H1 (cell line): ENCODE results near the gene BSCL2. TPM values are rescaled to one million over a fixed set of nuclear protein-coding genes. Genes with fewer than 3 reads are reported as not detected.

Source experiments
- CTCF ChIA-PET: fragments of 300-600 bp; sonication (Branson Sonifier 250); formaldehyde crosslinking; loops from one replicate; lab custom pipeline; 2021; ENCODE audit not compliant: partially characterized antibody; lab: Charles Lee
- POLR2A ChIA-PET: fragments of 300-600 bp; sonication (Branson Sonifier 250); formaldehyde crosslinking; loops from one replicate; lab custom pipeline; 2021; ENCODE audit warnings: inconsistent platforms; ENCODE audit not compliant: partially characterized antibody; lab: Charles Lee
- DNase-seq, 2 experiments: peaks; one replicate each; pipeline versions ENCODE4 v3.0.0 to v3.0.0-alpha.2; 2010 to 2022; ENCODE audit warnings: low spot score in 2 of 2, low read depth in 1 of 2, mixed read lengths in 1 of 2
- FAIRE-seq: peaks from 2 replicates; lab custom pipeline; 2011; peaks lifted over from hg19 to GRCh38; lab: Jason Lieb, UNC
- H2AFZ ChIP-seq: 2 replicates; pipeline ENCODE4 v1.8.1; 2012; ENCODE audit warnings: low read length, inconsistent platforms
- H2AK5ac ChIP-seq: 2 replicates; pipeline ENCODE4 v1.6.1; 2013; ENCODE audit warnings: low read depth, low read length
- H2BK120ac ChIP-seq: replicated peaks from 2 replicates; pipeline ENCODE3; 2013; ENCODE audit warnings: low read depth, low read length, inconsistent platforms
- H2BK12ac ChIP-seq: 2 replicates; pipeline ENCODE4 v1.6.1; 2013; ENCODE audit warnings: low read depth, low read length
- H2BK15ac ChIP-seq: 2 replicates; pipeline ENCODE4 v1.6.1; 2013; ENCODE audit warnings: low read length
- H2BK20ac ChIP-seq: 2 replicates; pipeline ENCODE4 v1.6.1; 2013; ENCODE audit warnings: low read length
- H2BK5ac ChIP-seq: 2 replicates; pipeline ENCODE4 v1.6.1; 2013; ENCODE audit warnings: low read depth, low read length
- H3K14ac ChIP-seq: 2 replicates; pipeline ENCODE4 v1.6.1; 2013; ENCODE audit warnings: inconsistent platforms; ENCODE audit not compliant: insufficient read length
- H3K18ac ChIP-seq: 2 replicates; pipeline ENCODE4 v1.6.1; 2013; ENCODE audit warnings: low read length; ENCODE audit errors: extremely low read depth
- H3K23ac ChIP-seq: 2 replicates; pipeline ENCODE4 v1.6.1; 2013; ENCODE audit warnings: inconsistent platforms; ENCODE audit not compliant: insufficient read length
- H3K23me2 ChIP-seq: 2 replicates; pipeline ENCODE4 v1.6.1; 2013; ENCODE audit warnings: low read depth, low read length
- H3K27ac ChIP-seq: 2 replicates; pipeline ENCODE4 v1.6.1; 2011; ENCODE audit warnings: low read depth, low read length, inconsistent platforms
- H3K27me3 ChIP-seq, 4 experiments: replicated peaks in 1 of 4; 1 replicate in 1 of 4; 2 replicates in 3 of 4; pipeline versions ENCODE4 v1.6.1 to v1.8.1; 2011 to 2013; ENCODE audit warnings: low read length in 3 of 4, mild to moderate bottlenecking in 3 of 4, inconsistent platforms in 2 of 4, mixed read lengths in 2 of 4, moderate library complexity in 1 of 4; ENCODE audit not compliant: control insufficient read depth in 3 of 4, insufficient read depth in 3 of 4; ENCODE audit errors: extremely low read depth in 1 of 4
- H3K36me3 ChIP-seq, 4 experiments: 2 replicates each; pipeline versions ENCODE4 v1.6.1 to v1.8.1; 2011 to 2013; ENCODE audit warnings: mild to moderate bottlenecking in 4 of 4, low read length in 3 of 4, moderate library complexity in 2 of 4, control low read depth in 1 of 4, inconsistent platforms in 1 of 4; ENCODE audit not compliant: insufficient read depth in 4 of 4, control insufficient read depth in 2 of 4
- H3K4ac ChIP-seq: replicated peaks from 2 replicates; pipeline ENCODE3; 2013; ENCODE audit warnings: low read length, low read depth, mixed read lengths, inconsistent platforms; ENCODE audit not compliant: insufficient read length
- H3K4me1 ChIP-seq, 4 experiments: replicated peaks in 1 of 4; 1 replicate in 1 of 4; 2 replicates in 3 of 4; pipeline versions ENCODE4 v1.6.1 to v1.8.1; 2011 to 2013; ENCODE audit warnings: low read length in 3 of 4, inconsistent platforms in 2 of 4, mixed read lengths in 1 of 4; ENCODE audit not compliant: insufficient read depth in 4 of 4, control insufficient read depth in 3 of 4
- H3K4me2 ChIP-seq, 2 experiments: 2 replicates each; pipeline versions ENCODE4 v1.6.1 to v1.8.1; 2011 to 2013; ENCODE audit warnings: low read depth in 2 of 2, low read length in 2 of 2, control low read depth in 1 of 2, inconsistent platforms in 1 of 2, mild to moderate bottlenecking in 1 of 2; ENCODE audit not compliant: insufficient read depth in 1 of 2
- H3K4me3 ChIP-seq, 4 experiments: fragments of 200-600, 300-600 bp in 1 of 4; sonication (generic), shearing (Covaris generic), sonication (Bioruptor Twin) in 1 of 4; 2 replicates each; pipeline versions ENCODE4 v1.5.1 to v1.8.1; 2011 to 2016; ENCODE audit warnings: low read length in 4 of 4, low read depth in 3 of 4, control low read depth in 2 of 4, inconsistent platforms in 2 of 4, mild to moderate bottlenecking in 2 of 4, mixed read lengths in 1 of 4, moderate library complexity in 1 of 4; ENCODE audit not compliant: insufficient read depth in 2 of 4; ENCODE audit errors: extremely low read depth in 1 of 4
- H3K56ac ChIP-seq: replicated peaks from 2 replicates; pipeline ENCODE3; 2013; ENCODE audit warnings: low read depth, mild to moderate bottlenecking, mixed read lengths, low read length, inconsistent platforms; ENCODE audit not compliant: insufficient read length
- H3K79me1 ChIP-seq: 2 replicates; pipeline ENCODE4 v1.6.1; 2013; ENCODE audit warnings: low read depth, low read length, control low read depth
- H3K79me2 ChIP-seq, 2 experiments: 2 replicates each; pipeline versions ENCODE4 v1.6.1 to v1.8.1; 2012 to 2013; ENCODE audit warnings: low read length in 2 of 2, mild to moderate bottlenecking in 2 of 2, inconsistent platforms in 1 of 2; ENCODE audit not compliant: insufficient read depth in 2 of 2, control insufficient read depth in 1 of 2
- H3K9ac ChIP-seq, 4 experiments: replicated peaks in 1 of 4; 1 replicate in 1 of 4; 2 replicates in 3 of 4; pipeline versions ENCODE4 v1.6.1 to v1.8.1; 2011 to 2013; ENCODE audit warnings: low read depth in 3 of 4, low read length in 3 of 4, control low read depth in 2 of 4, mild to moderate bottlenecking in 2 of 4, moderate library complexity in 2 of 4, inconsistent platforms in 1 of 4; ENCODE audit errors: extremely low read depth in 1 of 4
- H3K9me3 ChIP-seq, 2 experiments: 2 replicates each; pipeline versions ENCODE4 v1.6.1 to v1.8.1; 2012 to 2013; ENCODE audit warnings: mild to moderate bottlenecking in 2 of 2, moderate library complexity in 2 of 2, control low read depth in 1 of 2, inconsistent platforms in 1 of 2, low read depth in 1 of 2, low read length in 1 of 2, mixed read lengths in 1 of 2; ENCODE audit not compliant: insufficient read depth in 2 of 2
- H4K20me1 ChIP-seq, 2 experiments: replicated peaks in 1 of 2; 2 replicates each; pipeline versions ENCODE3 to v1.8.1; 2011 to 2013; ENCODE audit warnings: inconsistent platforms in 2 of 2, low read length in 2 of 2, mild to moderate bottlenecking in 1 of 2; ENCODE audit not compliant: insufficient read depth in 2 of 2, control insufficient read depth in 1 of 2
- H4K5ac ChIP-seq: 2 replicates; pipeline ENCODE4 v1.6.1; 2013; ENCODE audit warnings: low read length, low read depth, mixed read lengths, inconsistent platforms; ENCODE audit not compliant: insufficient read length
- H4K8ac ChIP-seq: 2 replicates; pipeline ENCODE4 v1.8.0; 2013; ENCODE audit warnings: mild to moderate bottlenecking, moderate library complexity, low read length, inconsistent platforms; ENCODE audit not compliant: insufficient read depth; ENCODE audit errors: extremely low read depth
- H4K91ac ChIP-seq: replicated peaks from 2 replicates; pipeline ENCODE3; 2013; ENCODE audit warnings: low read length, mixed read lengths, inconsistent platforms; ENCODE audit not compliant: insufficient read length
- CTBP2 ChIP-seq: IDR thresholded peaks from 2 replicates; pipeline ENCODE4 v1.7.0; 2011; ENCODE audit warnings: borderline replicate concordance, mild to moderate bottlenecking, moderate library complexity, mixed read lengths, low read length; ENCODE audit not compliant: insufficient read depth, insufficient read length
- FOSL1 ChIP-seq: IDR thresholded peaks from 2 replicates; pipeline ENCODE4 v1.6.1; 2011; ENCODE audit warnings: mild to moderate bottlenecking, low read depth, low read length, moderate library complexity; ENCODE audit not compliant: insufficient read depth
- JUN ChIP-seq: IDR thresholded peaks from 2 replicates; pipeline ENCODE4 v1.6.1; 2011; ENCODE audit warnings: low read depth, mild to moderate bottlenecking, improper control_type of control experiment, low read length
- JUND ChIP-seq: IDR thresholded peaks from 2 replicates; pipeline ENCODE4 v1.6.1; 2011; ENCODE audit warnings: mild to moderate bottlenecking, improper control_type of control experiment, low read length
- KDM1A ChIP-seq: fragments of 200-600, 300-600 bp; sonication (generic); IDR thresholded peaks from 2 replicates; pipeline ENCODE4 v1.7.1; 2016; ENCODE audit warnings: mild to moderate bottlenecking, low read length, borderline replicate concordance
- KDM4A ChIP-seq: IDR thresholded peaks from one replicate; pipeline ENCODE4 v1.7.1; 2012; ENCODE audit warnings: low read depth, mild to moderate bottlenecking, moderate library complexity, low read length, inconsistent platforms; ENCODE audit not compliant: severe bottlenecking
- PHF8 ChIP-seq: fragments of 200-600 bp; sonication (generic); conservative IDR thresholded peaks from 2 replicates; pipeline ENCODE4 v1.7.1; 2012; ENCODE audit warnings: low read depth, mild to moderate bottlenecking, inconsistent platforms, low read length, moderate library complexity
- SIX5 ChIP-seq: IDR thresholded peaks from 2 replicates; pipeline ENCODE4 v1.6.1; 2011; ENCODE audit warnings: mild to moderate bottlenecking, low read depth, low read length
- SRF ChIP-seq: IDR thresholded peaks from 2 replicates; pipeline ENCODE4 v1.6.1; 2011; ENCODE audit warnings: mild to moderate bottlenecking, low read depth, low read length, moderate library complexity
- YY1 ChIP-seq: IDR thresholded peaks from 2 replicates; pipeline ENCODE4 v1.6.1; 2011; ENCODE audit warnings: low read depth, mild to moderate bottlenecking, low read length
- WGBS, 2 experiments: shearing (Covaris generic) in 1 of 2; methylation state at CpG; one replicate each; pipeline versions ENCODE4 v1.1.6 to v1.1.7; 2013 to 2015; ENCODE audit warnings: low lambda C conversion rate in 2 of 2, mixed read lengths in 2 of 2, inconsistent platforms in 1 of 2, low coverage in 1 of 2, missing lambda C conversion rate in 1 of 2; ENCODE audit not compliant: insufficient replicate concordance in 2 of 2, insufficient coverage in 1 of 2, insufficient read length in 1 of 2; ENCODE audit errors: extremely low coverage in 1 of 2, missing lambda C conversion rate in 1 of 2; 5-methylcytosine and 5-hydroxymethylcytosine counted together
- polyA plus RNA-seq, 7 experiments: library from polyadenylated mRNA; depleted of rRNA in 3 of 7; stranded (reverse) in 5 of 7; unstranded in 2 of 7; fragments of >200 nt in 5 of 7; fragments of 200-250 nt in 2 of 7; gene quantifications; 1 replicate in 5 of 7; 2 replicates in 1 of 7; 4 replicates in 1 of 7; pipeline versions ENCODE4 v1.2.1 to v1.2.3, GENCODE V29; 2011 to 2013; ENCODE audit warnings: missing spikeins in 2 of 7, mixed read lengths in 2 of 7
- total RNA-seq: library from RNA; stranded (reverse); fragmentation: NEBNext Ultra II Directional; extraction: Animal tissue kit (Norgen Biotek cat#: 25700); gene quantifications from 2 replicates; pipeline ENCODE4 v1.2.1, GENCODE V29; 2021

BSCL2 gene
- total and polyA plus RNA-seq, 2 of the 8 experiments (the other 6 are each of a cell fraction or from before 2014, with no cell fraction given): 59.5 to 264 TPM

DNA sequence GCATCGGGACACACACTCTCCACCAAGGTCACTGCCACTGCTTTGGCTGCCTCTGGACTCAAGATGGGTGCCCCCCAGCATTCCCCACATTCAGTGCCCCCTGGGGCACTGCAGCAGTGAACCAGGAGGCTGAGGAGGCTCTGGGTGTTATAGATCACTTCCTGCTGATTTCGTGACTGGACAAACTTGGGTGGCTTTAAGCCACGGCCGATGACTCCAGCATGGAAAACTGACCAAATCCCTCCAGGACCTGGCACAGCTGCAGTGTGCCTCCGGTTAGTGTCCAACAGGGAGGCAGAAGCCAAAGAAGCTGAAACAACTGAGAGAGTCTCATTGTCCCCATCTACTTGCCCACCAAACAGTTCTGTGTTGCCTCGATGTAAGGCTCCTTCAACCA lies 59.6 kb downstream of the BSCL2 start:
- Histone ChIP-seq H2BK120ac (no peak overlapping the region), H3K4me3 (no peak overlapping the region), H3K14ac (no peak overlapping the region), H3K23me2 (peaks cover 8% of the 10 kb centered on the region), H2BK5ac (no peak overlapping the region), H4K91ac (no peak overlapping the region), H3K4me2 (no peak overlapping the region; a peak in 1 of 4 replicates), H3K56ac (no peak overlapping the region), H3K9ac (no peak overlapping the region), H4K5ac (no peak overlapping the region), H2BK12ac (no peak overlapping the region), H4K8ac (no peak overlapping the region), H2BK20ac (no peak overlapping the region), H3K79me1 (peaks cover 10% of the 10 kb centered on the region), H3K9me3 (no peaks in the 10 kb centered on the region), H3K27me3 (no peaks in the 10 kb centered on the region), H4K20me1 (peaks cover 3 to 23% of the 10 kb centered on the region in 2 experiments), H3K18ac (no peak overlapping the region), H3K27ac (no peak overlapping the region), H3K36me3 (peaks cover 0 to 27% (median 7%) of the 10 kb centered on the region in 4 experiments; a peak in 6 of 8 replicates), H2AFZ (no peak overlapping the region), H3K23ac (no peak overlapping the region), H3K79me2 (peaks cover 15 to 53% of the 10 kb centered on the region in 2 experiments), H3K4me1 (no peaks in the 10 kb centered on the region; a peak in 2 of 7 replicates), H3K4ac (no peak overlapping the region), H2AK5ac (no peak overlapping the region), H2BK15ac (no peak overlapping the region)
- DNase-seq: no peak
- ChIA-PET CTCF (interaction anchor here (0.8 to 2.0 kb wide), 7 partner anchors 17 to 122 kb away, joined by 3 to 10 read pairs (median 3); partner anchors contain the start of genes C11orf98 and CSKMT), POLR2A (interaction anchor here (0.8 to 50.4 kb wide), 13 partner anchors 9 to 207 kb away, joined by 3 to 2041 read pairs (median 4); partner anchors contain the start of genes B3GAT3, BSCL2, C11orf98 and CSKMT)
- no peak for FAIRE-seq
- WGBS, 2 experiments: 92% methylated on average over 6 of the region's 6 CpGs; no CpG with 5 or more reads in 1 of the 2 experiments
- TF ChIP-seq KDM4A (no peak), JUN (no peak), SRF (no peak), PHF8 (no peak), CTBP2 (no peak), JUND (no peak), KDM1A (no peak), FOSL1 (no peak), SIX5 (no peak), YY1 (no peak)
